ENCODE measurements around the gene FALEC.

- TF ChIP-seq CTCF (optimal IDR thresholded peaks at IDR 0.05 in 1 of 3, IDR thresholded peaks at IDR 0.05 in 1 of 3, conservative IDR thresholded peaks at IDR 0.05 in 1 of 3; ENCODE audit: extremely low read depth in 1 of 3, insufficient read depth in 2 of 3, low read length in 3 of 3) (no peak), EZH2 (IDR thresholded peaks at IDR 0.05; ENCODE audit: low read length) (no peak)
Observed at GRCh38 chr1:150469291-150469690, 46.3 kb upstream of the FALEC start.
